CD4-positive, alpha-beta T cell treated with Interleukin-12 subunit alpha and Interleukin-12 subunit beta, for 1 hour (primary cell): ENCODE results near the gene SHOX.
"Not testable (repeated sequence)": the region's sequence is repeated elsewhere in the genome, so short reads cannot be mapped to it uniquely, and the experiment has no call there.

Experiments
- DNase-seq: peaks from one replicate; pipeline ENCODE4 v3.0.0-alpha.2; 2020

Gene SHOX

GRCh38 chrX:630612-631496 is at the start of gene SHOX:
Gene SHOX (plus strand): TSS chrX:630791. CDS start chrX:630898, 107 bp downstream.
- no peak for DNase-seq

GRCh38 chrX:581066-581465 is 49.5 kb upstream of the SHOX start:
- no peak for DNase-seq

- no peak for DNase-seq
Measured at GRCh38 chrX:581720-582298, 48.8 kb upstream of the SHOX start.

GRCh38 chrX:584572-584971 is 46.0 kb upstream of the SHOX start:
- DNase-seq: no peak

GRCh38 chrX:585115-585808 is 45.3 kb upstream of the SHOX start:
- DNase-seq: no peak

- no peak for DNase-seq
Measured at GRCh38 chrX:586351-586750, 44.2 kb upstream of the SHOX start.

- not testable (repeated sequence) for DNase-seq
Measured at GRCh38 chrX:589261-589660, 41.3 kb upstream of the SHOX start.

- no peak for DNase-seq
Measured at GRCh38 chrX:590693-591404, 39.7 kb upstream of the SHOX start.

- DNase-seq: no peak
Measured at GRCh38 chrX:599837-600715, 30.5 kb upstream of the SHOX start.

GRCh38 chrX:603029-603428 is 27.6 kb upstream of the SHOX start:
- not testable (repeated sequence) for DNase-seq

- not testable (repeated sequence) for DNase-seq
Measured at GRCh38 chrX:604616-605015, 26.0 kb upstream of the SHOX start.

- not testable (repeated sequence) for DNase-seq
Measured at GRCh38 chrX:608088-608487, 22.5 kb upstream of the SHOX start.

GRCh38 chrX:614136-614535 is 16.5 kb upstream of the SHOX start:
- DNase-seq: no peak

- no peak for DNase-seq
Measured at GRCh38 chrX:617401-617800, 13.2 kb upstream of the SHOX start.

GRCh38 chrX:617891-618290 is 12.7 kb upstream of the SHOX start:
- DNase-seq: no peak

GRCh38 chrX:618304-618703 is 12.3 kb upstream of the SHOX start:
- not testable (repeated sequence) for DNase-seq

- no peak for DNase-seq
Measured at GRCh38 chrX:618761-619450, 11.7 kb upstream of the SHOX start.

GRCh38 chrX:619451-619811 is 11.2 kb upstream of the SHOX start:
- no peak for DNase-seq

- no peak for DNase-seq
Measured at GRCh38 chrX:619812-620531, 10.6 kb upstream of the SHOX start.

GRCh38 chrX:621705-622503 is 8.7 kb upstream of the SHOX start:
- no peak for DNase-seq
